ENCODE data around the gene BCAS3.

- TF ChIP-seq, protein P1, sequence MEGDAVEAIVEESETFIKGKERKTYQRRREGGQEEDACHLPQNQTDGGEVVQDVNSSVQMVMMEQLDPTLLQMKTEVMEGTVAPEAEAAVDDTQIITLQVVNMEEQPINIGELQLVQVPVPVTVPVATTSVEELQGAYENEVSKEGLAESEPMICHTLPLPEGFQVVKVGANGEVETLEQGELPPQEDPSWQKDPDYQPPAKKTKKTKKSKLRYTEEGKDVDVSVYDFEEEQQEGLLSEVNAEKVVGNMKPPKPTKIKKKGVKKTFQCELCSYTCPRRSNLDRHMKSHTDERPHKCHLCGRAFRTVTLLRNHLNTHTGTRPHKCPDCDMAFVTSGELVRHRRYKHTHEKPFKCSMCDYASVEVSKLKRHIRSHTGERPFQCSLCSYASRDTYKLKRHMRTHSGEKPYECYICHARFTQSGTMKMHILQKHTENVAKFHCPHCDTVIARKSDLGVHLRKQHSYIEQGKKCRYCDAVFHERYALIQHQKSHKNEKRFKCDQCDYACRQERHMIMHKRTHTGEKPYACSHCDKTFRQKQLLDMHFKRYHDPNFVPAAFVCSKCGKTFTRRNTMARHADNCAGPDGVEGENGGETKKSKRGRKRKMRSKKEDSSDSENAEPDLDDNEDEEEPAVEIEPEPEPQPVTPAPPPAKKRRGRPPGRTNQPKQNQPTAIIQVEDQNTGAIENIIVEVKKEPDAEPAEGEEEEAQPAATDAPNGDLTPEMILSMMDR (IDR thresholded peaks at IDR 0.05) = no peak
- no peak for TF ChIP-seq POLR2A (IDR thresholded peaks at IDR 0.05)
Observed at GRCh38 chr17:60893475-60893874, 215.8 kb downstream of the BCAS3 start.

All from ovary (tissue), 3 donors.